RWPE1 (cell line): ENCODE results near the gene CRK.
A peak's percentile ranks its signal among the peaks of the same experiment; 100 is the strongest.
"Not testable (repeated sequence)": the region's sequence is repeated elsewhere in the genome, so short reads cannot be mapped to it uniquely, and the experiment has no call there.

Source experiments
- CTCF ChIA-PET: fragments of 350-600 bp; sonication (Branson Sonifier 250); formaldehyde crosslinking; extraction: SDS; loops from one replicate; lab custom pipeline; 2021; lab: Yijun Ruan, JAX
- POLR2A ChIA-PET: fragments of 400-600 bp; formaldehyde crosslinking; extraction: SDS; loops from one replicate; lab custom pipeline; 2020; ENCODE audit warnings: antibody characterized with exemption; ENCODE audit not compliant: low non-redundant PET; lab: Yijun Ruan, JAX
- DNase-seq: peaks from one replicate; pipeline ENCODE4 v3.0.0; 2012; ENCODE audit warnings: low spot score
- H3K27ac ChIP-seq: fragments of 450-650 bp; 2 replicates; pipeline ENCODE4 v1.5.1; 2017
- TF ChIP-seq, protein P1 (sequence below): fragments of 450-650 bp; conservative IDR thresholded peaks from 2 replicates; pipeline ENCODE4 v1.5.1; 2017; ENCODE audit warnings: low read depth, mild to moderate bottlenecking

Gene CRK

DNA sequence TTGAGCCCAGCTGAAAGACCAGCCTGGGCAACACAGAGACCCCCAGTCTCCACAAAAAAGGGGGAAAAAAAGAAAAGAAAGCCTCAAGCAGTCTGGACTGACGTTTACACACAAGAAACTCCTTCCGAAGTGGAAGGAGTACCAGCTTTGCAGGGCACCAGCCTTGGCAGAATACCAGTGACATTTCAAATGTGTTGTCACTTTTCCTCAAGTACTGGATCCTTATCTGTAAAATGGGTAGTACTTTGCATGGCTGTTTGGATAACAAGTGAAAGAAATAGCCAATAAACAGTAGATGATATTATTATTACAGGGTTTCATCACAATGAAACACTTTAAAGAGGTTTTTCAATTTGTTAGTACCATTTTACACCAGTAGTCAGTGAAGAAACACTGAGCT is 70.2 kb downstream of the CRK start:
- TF ChIP-seq, protein P1, sequence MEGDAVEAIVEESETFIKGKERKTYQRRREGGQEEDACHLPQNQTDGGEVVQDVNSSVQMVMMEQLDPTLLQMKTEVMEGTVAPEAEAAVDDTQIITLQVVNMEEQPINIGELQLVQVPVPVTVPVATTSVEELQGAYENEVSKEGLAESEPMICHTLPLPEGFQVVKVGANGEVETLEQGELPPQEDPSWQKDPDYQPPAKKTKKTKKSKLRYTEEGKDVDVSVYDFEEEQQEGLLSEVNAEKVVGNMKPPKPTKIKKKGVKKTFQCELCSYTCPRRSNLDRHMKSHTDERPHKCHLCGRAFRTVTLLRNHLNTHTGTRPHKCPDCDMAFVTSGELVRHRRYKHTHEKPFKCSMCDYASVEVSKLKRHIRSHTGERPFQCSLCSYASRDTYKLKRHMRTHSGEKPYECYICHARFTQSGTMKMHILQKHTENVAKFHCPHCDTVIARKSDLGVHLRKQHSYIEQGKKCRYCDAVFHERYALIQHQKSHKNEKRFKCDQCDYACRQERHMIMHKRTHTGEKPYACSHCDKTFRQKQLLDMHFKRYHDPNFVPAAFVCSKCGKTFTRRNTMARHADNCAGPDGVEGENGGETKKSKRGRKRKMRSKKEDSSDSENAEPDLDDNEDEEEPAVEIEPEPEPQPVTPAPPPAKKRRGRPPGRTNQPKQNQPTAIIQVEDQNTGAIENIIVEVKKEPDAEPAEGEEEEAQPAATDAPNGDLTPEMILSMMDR, result no peak
- ChIA-PET POLR2A (no interaction called here), CTCF (interaction anchor here (1.4 kb wide), 1 partner anchor 20 kb away, joined by 4 read pairs; no protein-coding TSS in a partner anchor)
- DNase-seq, result no peak
- no peak overlapping the region for H3K27ac ChIP-seq

DNA sequence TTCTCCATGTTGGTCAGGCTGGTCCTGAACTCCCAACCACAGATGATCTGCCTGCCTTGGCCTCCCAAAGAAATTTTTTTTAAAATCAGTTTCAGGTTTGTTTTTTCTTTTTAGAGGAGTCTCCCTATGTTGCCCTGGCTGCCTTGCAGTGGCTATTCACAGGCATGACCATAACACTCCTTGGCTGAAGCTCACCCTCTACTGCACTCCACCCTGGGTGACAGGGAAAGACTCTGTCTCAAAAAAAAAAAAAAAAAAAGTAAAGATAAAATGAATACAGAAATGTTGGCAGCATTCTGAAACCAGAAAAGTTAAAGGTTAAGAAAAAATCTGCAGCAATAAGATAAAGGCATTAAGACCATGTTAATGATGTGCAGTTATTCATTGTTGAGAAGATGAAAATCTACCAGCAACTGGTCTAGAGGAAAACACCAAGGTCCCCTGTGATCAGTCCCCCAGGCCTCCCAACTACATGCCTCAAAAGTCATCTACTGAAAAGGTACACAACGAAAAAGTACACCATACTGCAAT is 71.1 kb downstream of the CRK start:
- no peak for DNase-seq
- no peak overlapping the region for H3K27ac ChIP-seq
- ChIA-PET CTCF (interaction anchor here (1.4 kb wide), 1 partner anchor 19 kb away, joined by 4 read pairs; no protein-coding TSS in a partner anchor), POLR2A (no interaction called here)
- TF ChIP-seq, protein P1, result no peak

DNA sequence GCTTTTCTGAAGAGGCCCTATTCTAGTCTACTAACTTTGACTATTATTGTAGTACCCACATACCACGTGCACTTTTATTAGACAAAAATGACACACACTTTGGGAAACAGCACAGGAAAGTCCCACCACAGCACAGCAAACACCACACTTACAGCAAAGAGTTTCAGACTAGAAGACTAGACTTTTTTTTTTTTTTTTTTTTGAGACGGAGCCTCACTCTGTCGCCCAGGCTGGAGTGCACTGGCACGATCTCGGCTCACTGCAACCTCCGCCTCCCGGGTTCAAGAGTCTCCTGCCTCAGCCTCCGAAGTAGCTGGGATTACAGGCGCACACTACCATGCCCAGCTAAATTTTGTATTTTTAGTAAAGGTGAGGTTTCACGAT is 76.1 kb downstream of the CRK start:
- POLR2A ChIA-PET, result interaction anchor here (1.1 kb wide), 1 partner anchor 9 kb away, joined by 3 read pairs; no protein-coding TSS in a partner anchor
- H3K27ac ChIP-seq, result 0 out of 2 replicates have a peak overlapping the region, but pooled peaks have one; percentile 9

DNA sequence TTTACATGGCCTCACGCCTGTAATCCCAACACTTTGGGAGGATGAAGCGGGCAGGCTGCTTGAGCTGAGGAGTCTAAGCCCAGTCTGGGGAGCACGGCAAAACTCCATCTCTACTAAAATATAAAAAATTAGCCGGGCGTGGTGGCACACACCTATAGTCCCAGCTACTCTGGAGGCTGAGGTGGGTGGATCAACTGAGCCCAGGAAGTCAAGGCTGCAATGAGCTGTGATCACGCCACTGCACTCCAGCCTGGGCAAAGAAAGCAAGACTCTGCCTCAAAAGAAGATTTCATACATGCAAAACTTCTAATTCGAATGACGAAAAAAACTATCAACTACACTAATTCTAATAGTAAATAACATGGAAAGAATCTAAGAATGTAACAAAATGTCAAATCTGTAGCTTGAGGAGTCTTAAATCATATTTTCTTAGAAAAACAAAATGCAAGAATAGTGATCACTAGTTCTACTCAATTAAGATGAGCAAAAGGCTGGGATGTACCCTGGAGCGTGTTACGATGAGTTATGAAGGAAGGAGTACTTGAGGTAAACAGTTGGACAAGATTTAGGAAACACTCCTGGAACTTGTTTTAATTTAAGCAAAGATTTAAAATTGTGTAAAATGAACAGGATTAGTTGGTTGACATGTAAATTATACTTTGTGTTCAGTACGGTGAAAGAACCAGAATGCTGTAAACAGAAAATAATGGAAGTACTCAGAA is 76.7 kb downstream of the CRK start:
- CTCF ChIA-PET, result interaction anchor here (0.8 to 1.1 kb wide), 2 partner anchors 12 to 14 kb away, joined by 3 to 12 read pairs; no protein-coding TSS in a partner anchor
- POLR2A ChIA-PET, result interaction anchor here (1.1 kb wide), 1 partner anchor 10 kb away, joined by 3 read pairs; no protein-coding TSS in a partner anchor
- DNase-seq, result no peak
- no peak overlapping the region for H3K27ac ChIP-seq
- TF ChIP-seq, protein P1, result no peak

More for the DNA sequence above, 76.1 kb downstream of the CRK start:
- no peak for DNase-seq
- TF ChIP-seq, protein P1, result no peak
- CTCF ChIA-PET, result interaction anchor here (0.5 to 1.1 kb wide), 4 partner anchors 11 to 145 kb away, joined by 3 to 12 read pairs (median 3); no protein-coding TSS in a partner anchor

DNA sequence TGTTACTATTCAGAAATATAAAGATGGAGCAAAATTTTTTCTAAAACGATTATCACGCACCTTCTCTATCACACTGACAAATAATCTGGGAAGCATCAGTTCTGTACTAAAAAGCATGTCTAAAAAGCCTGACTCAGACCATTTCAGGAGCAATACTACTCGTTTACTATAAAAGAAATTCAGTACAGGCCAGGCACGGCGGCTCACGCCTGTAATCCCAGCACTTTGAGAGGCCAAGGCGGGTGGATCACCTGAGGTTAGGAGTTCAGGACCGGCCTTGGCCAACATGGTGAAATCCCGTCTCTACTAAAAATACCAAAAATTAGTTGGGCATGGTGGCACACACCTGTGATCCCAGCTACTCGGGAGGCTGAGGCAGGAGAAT is 77.6 kb downstream of the CRK start:
- H3K27ac ChIP-seq, POLR2A ChIA-PET, CTCF ChIA-PET, DNase-seq: not testable (repeated sequence)

DNA sequence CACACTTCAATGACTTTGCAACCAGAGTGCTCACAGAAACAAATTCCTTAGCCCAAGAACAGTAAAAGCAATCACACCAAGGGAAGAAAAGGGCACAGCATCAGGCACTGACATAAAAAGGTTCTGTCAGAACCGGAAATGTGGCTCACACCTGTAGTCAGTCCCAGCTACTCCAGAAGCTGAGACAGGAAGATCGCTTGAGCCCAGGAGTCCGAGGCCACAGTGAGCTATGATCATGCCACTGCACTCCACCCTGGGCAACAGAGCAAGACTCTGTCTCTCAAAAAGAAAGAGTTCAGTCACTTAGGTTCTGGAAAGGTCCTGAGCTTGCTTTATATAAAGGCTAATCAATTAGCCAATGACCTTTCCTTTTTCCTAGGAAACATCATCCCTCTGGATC is 78.7 kb downstream of the CRK start:
- TF ChIP-seq, protein P1, result no peak
- no peak for DNase-seq
- ChIA-PET CTCF (no interaction called here), POLR2A (no interaction called here)
- H3K27ac ChIP-seq, result peak overlapping the region; percentile 9; the same call in 1 of the 2 replicates
